ENCODE measurements around the gene CALR3. TPM values are rescaled to one million over a fixed set of nuclear protein-coding genes. Genes with fewer than 3 reads are reported as not detected.

Gene CALR3
- total RNA-seq, 1 donor from 2014 or later = 2.0 TPM

- TF ChIP-seq CTCF (IDR thresholded peaks at IDR 0.05) (no peak), EZH2 (IDR thresholded peaks at IDR 0.05) (no peak), EZH2phosphoT487 (IDR thresholded peaks at IDR 0.05) (no peak)
- Mint-ChIP-seq H3K27me3 (ENCODE audit: insufficient read depth, low read depth) (peaks cover 2% of the 10 kb centered on the region), H3K36me3 (peaks cover 17% of the 10 kb centered on the region), H3K4me3 (no peak overlapping the region), H3K4me1 (no peaks in the 10 kb centered on the region), H3K9me3 (no peaks in the 10 kb centered on the region), H3K27ac (no peak overlapping the region)
- H3F3A ChIP-seq (ENCODE audit: low read depth) = no peaks in the 10 kb centered on the region
- H3K4me3 ChIP-seq = no peak overlapping the region
- no peak overlapping the region for H3K9ac ChIP-seq
- H3K4me2 ChIP-seq = no peak overlapping the region
- no peaks in the 10 kb centered on the region for H3K9me3 ChIP-seq (ENCODE audit: low read depth)
- no peak for DNase-seq (ENCODE audit: low spot score)
- H3K79me2 ChIP-seq (ENCODE audit: low read depth) = no peaks in the 10 kb centered on the region
- H2AFZ ChIP-seq (replicated peaks) = no peak overlapping the region
- no peaks in the 10 kb centered on the region for H3K27me3 ChIP-seq
- H3K4me1 ChIP-seq = no peaks in the 10 kb centered on the region
- H3K36me3 ChIP-seq = no peaks in the 10 kb centered on the region
- H3K27ac ChIP-seq = no peak overlapping the region
- peaks cover 9% of the 10 kb centered on the region for H4K20me1 ChIP-seq (ENCODE audit: low read depth)
These were observed 33.6 kb upstream of the CALR3 start for GRCh38 chr19:16529466-16530144.

DNA sequence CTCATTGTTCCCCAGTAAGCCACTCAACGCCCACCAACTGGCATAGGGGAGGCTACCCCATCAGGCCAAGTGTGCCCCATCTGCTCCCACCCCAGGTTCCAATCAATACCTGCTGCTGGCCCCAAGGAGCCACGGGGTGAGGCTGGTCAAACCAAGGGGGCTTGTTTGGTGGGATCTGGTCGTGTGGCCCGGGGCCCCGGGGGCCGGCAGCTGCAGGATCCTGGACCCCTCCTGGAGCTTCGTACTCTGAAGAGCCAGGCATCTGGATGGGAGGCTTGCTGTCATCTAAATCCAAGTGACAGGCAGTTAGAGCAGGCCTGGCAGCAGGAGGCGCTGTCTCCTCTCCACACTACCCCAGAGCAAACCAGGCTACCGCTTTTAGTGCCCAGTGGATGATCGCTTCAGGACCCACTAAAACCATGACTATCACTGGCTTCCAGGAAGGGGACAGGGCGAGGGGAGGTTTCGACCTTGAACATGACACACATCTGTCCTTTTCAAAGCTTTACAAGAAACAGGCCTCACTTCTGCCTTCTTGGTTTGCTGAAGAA, 32.1 kb upstream of the CALR3 start:
- DNase-seq (ENCODE audit: low spot score) = peak; percentile 36
- Mint-ChIP-seq H3K4me1 (no peaks in the 10 kb centered on the region), H3K36me3 (peaks cover 14% of the 10 kb centered on the region), H3K9me3 (no peaks in the 10 kb centered on the region), H3K4me3 (no peak overlapping the region), H3K27me3 (ENCODE audit: insufficient read depth, low read depth) (peaks cover 2% of the 10 kb centered on the region), H3K27ac (no peak overlapping the region)
- TF ChIP-seq CTCF (IDR thresholded peaks at IDR 0.05) (peak; percentile 52), EZH2 (IDR thresholded peaks at IDR 0.05) (no peak)
- Histone ChIP-seq H3K27ac (no peak overlapping the region), H3K4me1 (no peaks in the 10 kb centered on the region), H3K4me2 (no peak overlapping the region), H3K36me3 (no peaks in the 10 kb centered on the region), H3K79me2 (ENCODE audit: low read depth) (no peaks in the 10 kb centered on the region), H3K9ac (no peak overlapping the region), H4K20me1 (ENCODE audit: low read depth) (peaks cover 3% of the 10 kb centered on the region), H3K9me3 (ENCODE audit: low read depth) (no peaks in the 10 kb centered on the region), H2AFZ (replicated peaks) (no peak overlapping the region), H3K4me3 (no peak overlapping the region), H3K27me3 (no peaks in the 10 kb centered on the region), H3F3A (ENCODE audit: low read depth) (no peaks in the 10 kb centered on the region)

DNA sequence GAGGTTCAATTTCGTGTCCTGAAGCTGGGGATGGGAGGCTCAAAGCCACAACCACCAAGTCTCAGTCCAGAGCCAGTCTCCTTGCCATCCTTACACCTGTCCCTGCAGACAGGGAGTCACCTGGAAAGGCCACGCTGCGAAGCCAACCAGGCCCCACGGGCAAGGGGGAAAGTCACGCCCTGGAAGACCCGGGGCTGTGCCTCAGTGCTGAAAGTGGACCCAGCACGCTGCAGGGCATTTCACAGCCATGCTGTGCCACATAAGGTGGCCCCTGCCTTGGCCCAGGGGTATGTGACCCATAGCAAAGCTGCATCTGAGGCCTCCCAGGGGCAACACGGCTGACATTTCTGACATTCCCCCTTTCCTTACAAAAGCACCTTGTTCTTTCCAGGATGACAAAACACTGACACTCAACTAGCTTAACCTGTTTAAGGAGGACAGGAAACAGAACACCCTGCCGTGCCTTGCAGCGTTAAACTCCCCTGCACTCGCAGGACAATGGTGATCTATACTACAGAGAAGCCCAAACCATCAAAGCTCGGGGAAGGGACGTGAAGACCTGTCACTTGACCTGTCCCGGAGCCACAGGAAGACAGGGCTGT, 31.5 kb upstream of the CALR3 start:
- H3F3A ChIP-seq (ENCODE audit: low read depth) = no peaks in the 10 kb centered on the region
- Mint-ChIP-seq H3K9me3 (no peaks in the 10 kb centered on the region), H3K4me3 (no peak overlapping the region), H3K36me3 (peaks cover 16% of the 10 kb centered on the region), H3K27me3 (ENCODE audit: insufficient read depth, low read depth) (peaks cover 2% of the 10 kb centered on the region), H3K27ac (no peak overlapping the region), H3K4me1 (no peaks in the 10 kb centered on the region)
- no peaks in the 10 kb centered on the region for H3K4me1 ChIP-seq
- H4K20me1 ChIP-seq (ENCODE audit: low read depth) = peaks cover 3% of the 10 kb centered on the region
- H3K9me3 ChIP-seq (ENCODE audit: low read depth) = no peaks in the 10 kb centered on the region
- H2AFZ ChIP-seq (replicated peaks) = no peak overlapping the region
- H3K9ac ChIP-seq = no peak overlapping the region
- no peaks in the 10 kb centered on the region for H3K36me3 ChIP-seq
- no peak for DNase-seq (ENCODE audit: low spot score)
- no peak overlapping the region for H3K4me2 ChIP-seq
- no peak overlapping the region for H3K4me3 ChIP-seq
- no peaks in the 10 kb centered on the region for H3K79me2 ChIP-seq (ENCODE audit: low read depth)
- TF ChIP-seq EZH2phosphoT487 (IDR thresholded peaks at IDR 0.05) (no peak), EZH2 (IDR thresholded peaks at IDR 0.05) (no peak), CTCF (IDR thresholded peaks at IDR 0.05) (no peak)
- no peaks in the 10 kb centered on the region for H3K27me3 ChIP-seq
- no peak overlapping the region for H3K27ac ChIP-seq
